ENCODE data around the gene PDGFRA.
"Not testable (repeated sequence)": the region's sequence is repeated elsewhere in the genome, so short reads cannot be mapped to it uniquely, and the experiment has no call there.

The PDGFRA gene

DNA sequence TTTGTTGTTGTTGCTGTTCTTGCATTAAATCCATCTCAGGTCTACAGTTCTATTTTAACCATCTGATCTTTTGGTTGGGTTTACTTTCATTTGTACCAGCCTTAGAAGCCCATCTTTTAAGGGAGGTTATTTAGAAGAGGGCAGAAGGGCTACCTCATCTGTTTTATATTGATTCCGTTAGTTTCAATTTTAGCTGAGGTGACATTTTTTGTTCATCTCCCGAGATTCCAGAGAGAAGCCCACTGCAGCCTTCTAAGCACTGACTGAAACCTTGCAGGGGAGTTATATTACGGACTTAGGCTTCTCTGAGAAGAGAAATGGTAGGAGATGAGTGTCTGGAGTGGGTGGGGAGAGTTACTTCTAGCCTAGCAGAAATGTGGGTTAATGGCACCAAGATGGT, 101.8 kb downstream of the PDGFRA start:
- no peak for DNase-seq

DNA sequence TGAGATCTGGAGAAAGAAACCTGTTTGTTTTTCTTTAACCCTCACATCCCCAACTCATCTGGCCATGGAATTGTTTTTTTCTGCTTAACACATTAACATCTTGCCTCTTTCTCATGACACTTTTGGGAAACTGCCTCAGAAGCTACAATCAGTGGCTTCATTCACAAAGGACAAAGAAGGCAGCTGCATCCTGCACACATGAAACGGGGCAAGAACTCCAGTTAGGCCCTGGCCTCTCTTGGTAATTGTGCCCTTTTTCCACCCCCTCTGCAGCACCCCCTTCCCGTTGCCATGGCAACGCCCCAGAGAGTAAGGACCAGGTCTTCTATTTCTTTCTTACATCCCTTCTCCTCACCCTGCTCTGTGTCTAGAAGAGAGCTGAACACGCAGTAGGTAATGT, 103.4 kb downstream of the PDGFRA start:
- no peak for DNase-seq

DNA sequence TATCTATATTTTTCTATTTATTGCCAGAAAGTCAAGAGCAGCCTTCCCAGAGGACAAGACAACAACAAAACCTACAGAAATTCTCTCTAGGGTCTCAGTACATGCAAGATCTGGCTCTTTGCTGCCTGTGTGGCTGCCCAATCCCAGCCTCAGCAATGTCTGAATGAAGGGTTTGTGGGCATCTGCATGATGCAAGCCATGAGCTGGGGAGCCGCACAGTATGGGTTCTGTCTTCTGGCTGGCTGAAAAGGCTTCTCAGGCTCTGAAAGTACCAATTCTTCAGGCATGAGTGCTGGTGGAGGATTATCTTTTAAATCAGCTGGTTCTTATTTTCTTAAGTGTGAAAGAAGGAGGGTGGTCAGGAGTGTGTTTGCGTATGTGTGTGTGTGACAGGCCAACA, 104.6 kb downstream of the PDGFRA start:
- no peak for DNase-seq

DNA sequence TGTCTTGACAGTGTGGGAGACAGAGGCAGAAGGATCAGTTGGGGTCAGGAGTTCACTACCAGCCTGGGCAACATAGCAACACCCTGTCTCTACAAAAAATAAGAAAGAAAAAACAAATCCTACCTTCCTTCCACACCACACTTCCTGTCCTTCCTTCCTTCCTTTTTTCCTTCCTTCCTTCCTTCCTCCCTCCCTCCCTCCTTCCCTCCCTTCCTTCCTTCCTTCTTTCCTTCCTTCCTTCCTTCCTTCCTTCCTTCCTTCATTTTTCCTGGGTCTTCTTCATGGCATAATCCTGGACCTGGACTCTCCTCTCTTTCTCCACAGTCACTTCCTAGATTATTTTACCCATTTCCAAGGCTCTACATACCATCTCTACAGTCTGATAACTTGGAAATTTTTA, 105.7 kb downstream of the PDGFRA start:
- not testable (repeated sequence) for DNase-seq

DNA sequence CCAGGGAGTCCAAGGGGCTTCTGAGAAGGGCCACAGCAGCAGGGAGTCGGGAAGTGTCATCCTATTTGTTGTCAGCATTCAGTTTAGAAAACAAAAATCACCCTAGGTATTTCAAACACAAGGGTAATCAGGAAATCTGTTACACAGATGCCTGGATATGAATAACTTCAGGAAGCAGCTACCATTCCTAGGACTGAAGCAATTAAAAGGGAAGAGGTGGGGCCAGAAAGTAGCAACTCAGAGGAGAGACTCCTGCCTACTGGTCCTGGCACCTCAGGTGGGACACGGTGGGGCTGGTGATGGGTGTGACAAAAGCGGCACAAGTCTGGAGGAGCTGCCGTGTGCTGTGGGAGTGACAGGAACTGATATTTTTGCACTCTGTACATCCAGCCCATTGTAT, 107.9 kb downstream of the PDGFRA start:
- no peak for DNase-seq

DNA sequence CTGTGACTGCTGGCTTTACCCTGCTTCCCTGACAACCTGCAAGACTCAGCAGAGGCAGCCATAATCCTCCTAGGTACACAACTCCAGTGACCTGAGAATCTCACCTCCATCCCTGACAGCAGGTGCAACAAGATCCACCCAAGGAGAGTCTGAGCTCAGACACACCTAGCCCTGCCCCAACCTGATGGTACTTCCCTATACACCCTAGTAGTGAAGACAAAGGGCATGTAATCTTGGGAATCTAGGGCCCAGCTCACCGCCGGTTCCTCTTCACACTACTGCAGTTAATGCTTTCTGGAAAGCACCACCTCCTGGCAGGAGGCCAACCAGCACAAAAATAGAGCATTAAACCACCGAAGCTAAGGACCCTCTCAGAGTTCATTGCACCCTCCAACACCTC, 113.0 kb downstream of the PDGFRA start:
- not testable (repeated sequence) for DNase-seq

Measured in NCI-H1105 treated with DMSO at 0.1 percent for 48 hours (cell line).